MM.1S (cell line): ENCODE measurements around the gene SERINC4.
"Not testable (repeated sequence)": the region's sequence is repeated elsewhere in the genome, so short reads cannot be mapped to it uniquely, and the experiment has no call there.

ENCODE experiments used
- EZH2 ChIP-seq: fragments of 300-600 bp; sonication (generic); optimal IDR thresholded peaks from 2 replicates; pipeline ENCODE3; 2017; ENCODE audit warnings: low read depth, mild to moderate bottlenecking, antibody characterized with exemption, low read length, mixed read lengths
- EZH2phosphoT487 ChIP-seq: fragments of 300-600 bp; sonication (generic); IDR thresholded peaks from 2 replicates; pipeline ENCODE4 v1.6.1; 2018; ENCODE audit warnings: antibody characterized with exemption, low read length
- TF ChIP-seq, protein P1 (sequence below): fragments of 300-600 bp; sonication (generic); IDR thresholded peaks from 2 replicates; pipeline ENCODE4 v1.5.1; 2016; ENCODE audit warnings: antibody characterized with exemption, low read length, mixed read lengths

DNA sequence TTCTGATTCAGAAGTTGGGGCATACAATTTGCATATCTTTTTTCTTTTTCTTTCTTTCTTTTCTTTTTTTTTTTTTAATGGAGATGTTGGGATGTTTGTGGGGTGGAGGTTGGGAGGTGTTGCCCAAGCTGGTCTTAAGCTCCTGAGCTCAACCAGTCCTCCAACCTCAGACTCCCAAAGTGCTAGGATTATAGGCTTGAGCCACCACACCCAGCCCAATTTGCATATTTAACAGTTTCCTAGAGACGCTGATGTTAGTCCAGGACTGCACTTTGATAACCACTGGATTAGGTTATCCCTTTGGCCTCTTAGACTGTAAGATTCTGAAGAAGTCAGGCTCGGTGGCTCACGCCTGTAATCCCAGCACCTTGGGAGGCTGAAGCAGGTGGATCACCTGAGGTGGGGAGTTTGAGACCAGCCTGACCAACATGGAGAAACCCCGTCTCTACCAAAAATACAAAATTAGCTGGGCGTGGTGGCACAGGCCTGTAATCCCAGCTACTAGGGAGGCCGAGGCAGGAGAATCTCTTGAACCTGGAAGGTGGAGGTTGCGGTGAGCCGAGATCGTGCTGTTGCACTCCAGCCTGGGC, 30.0 kb upstream of the SERINC4 start:
- TF ChIP-seq, protein P1, sequence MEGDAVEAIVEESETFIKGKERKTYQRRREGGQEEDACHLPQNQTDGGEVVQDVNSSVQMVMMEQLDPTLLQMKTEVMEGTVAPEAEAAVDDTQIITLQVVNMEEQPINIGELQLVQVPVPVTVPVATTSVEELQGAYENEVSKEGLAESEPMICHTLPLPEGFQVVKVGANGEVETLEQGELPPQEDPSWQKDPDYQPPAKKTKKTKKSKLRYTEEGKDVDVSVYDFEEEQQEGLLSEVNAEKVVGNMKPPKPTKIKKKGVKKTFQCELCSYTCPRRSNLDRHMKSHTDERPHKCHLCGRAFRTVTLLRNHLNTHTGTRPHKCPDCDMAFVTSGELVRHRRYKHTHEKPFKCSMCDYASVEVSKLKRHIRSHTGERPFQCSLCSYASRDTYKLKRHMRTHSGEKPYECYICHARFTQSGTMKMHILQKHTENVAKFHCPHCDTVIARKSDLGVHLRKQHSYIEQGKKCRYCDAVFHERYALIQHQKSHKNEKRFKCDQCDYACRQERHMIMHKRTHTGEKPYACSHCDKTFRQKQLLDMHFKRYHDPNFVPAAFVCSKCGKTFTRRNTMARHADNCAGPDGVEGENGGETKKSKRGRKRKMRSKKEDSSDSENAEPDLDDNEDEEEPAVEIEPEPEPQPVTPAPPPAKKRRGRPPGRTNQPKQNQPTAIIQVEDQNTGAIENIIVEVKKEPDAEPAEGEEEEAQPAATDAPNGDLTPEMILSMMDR = not testable (repeated sequence)
- not testable (repeated sequence) for TF ChIP-seq EZH2, EZH2phosphoT487
